Measurements from ENCODE around the gene SH3RF3. TPM values are rescaled to one million over a fixed set of nuclear protein-coding genes. Genes with fewer than 3 reads are reported as not detected.

Gene SH3RF3
- total and polyA plus RNA-seq, 10 of the 15 experiments (the other 5 are each of a cell fraction or from before 2014, with no cell fraction given), result 0.08 to 8.8 (median 2.3) TPM

GRCh38 chr2:109301746-109302145, 172.7 kb downstream of the SH3RF3 start:
- POLR2A ChIA-PET, result no interaction called here
- no peak for ATAC-seq
- H3K27me3 ChIP-seq (replicated peaks in 1 of 2; ENCODE audit: control insufficient read depth in 2 of 2, insufficient read depth in 2 of 2, low read length in 1 of 2), result no peaks in the 10 kb centered on the region
- BruUV-seq (replicated peaks), result no TSS peak
- no peaks in the 10 kb centered on the region for H3K4me1 ChIP-seq (ENCODE audit: control insufficient read depth, insufficient read depth, low read length)
- H3K9ac ChIP-seq (ENCODE audit: control insufficient read depth, insufficient read depth, low read length), result no peak overlapping the region
- 58% methylated on average over 6 of the region's 6 CpGs for WGBS (ENCODE audit: insufficient coverage, insufficient replicate concordance, low lambda C conversion rate, missing lambda C conversion rate)
- no peak for DNase-seq (ENCODE audit: low read depth, low spot score)
- intact Hi-C loops (cut with micrococcal nuclease; ENCODE audit: unreplicated experiment) (no loop called here), in situ Hi-C loops (cut with MboI) (no loop called here)
- H3K27ac ChIP-seq (ENCODE audit: control insufficient read depth, insufficient read depth), result no peak overlapping the region
- FAIRE-seq, result no peak
- no peak overlapping the region for H3K4me2 ChIP-seq (ENCODE audit: control insufficient read depth, insufficient read depth)
- CTCF ChIA-PET, result no interaction called here
- SMC1A ChIA-PET (ENCODE audit: uncharacterized antibody, unreplicated experiment), result no interaction called here
- RAD21 ChIA-PET (ENCODE audit: unreplicated experiment), result interaction anchor here (0.8 to 1.6 kb wide), 2 partner anchors 10 to 208 kb away, joined by 3 to 4 read pairs; no protein-coding TSS in a partner anchor
- H3K36me3 ChIP-seq (ENCODE audit: control insufficient read depth in 2 of 2, insufficient read depth in 2 of 2, low read length in 1 of 2), result no peaks in the 10 kb centered on the region
- no peaks in the 10 kb centered on the region for H3K79me2 ChIP-seq (ENCODE audit: control insufficient read depth, insufficient read depth, low read length)
- H2AFZ ChIP-seq (ENCODE audit: control insufficient read depth, low read depth, low read length), result no peak overlapping the region
- no peak overlapping the region for H3K4me3 ChIP-seq
- no peaks in the 10 kb centered on the region for H4K20me1 ChIP-seq (ENCODE audit: control insufficient read depth, insufficient read depth)
- no peaks in the 10 kb centered on the region for H3K9me3 ChIP-seq (replicated peaks; ENCODE audit: control insufficient read depth, insufficient read depth, low read length)
- TF ChIP-seq CBX3 (IDR thresholded peaks at IDR 0.05; ENCODE audit: borderline replicate concordance, low read depth) (no peak), POLR2AphosphoS2 (IDR thresholded peaks at IDR 0.05; ENCODE audit: low read depth, low read length) (no peak), LARP7 (IDR thresholded peaks at IDR 0.05) (no peak), SP1 (IDR thresholded peaks at IDR 0.05; ENCODE audit: low read depth, low read length) (no peak), ZZZ3 (IDR thresholded peaks at IDR 0.05; ENCODE audit: control insufficient read depth, insufficient read length, low read depth) (no peak), ZBED1 (IDR thresholded peaks at IDR 0.05; ENCODE audit: borderline replicate concordance) (no peak)

DNA sequence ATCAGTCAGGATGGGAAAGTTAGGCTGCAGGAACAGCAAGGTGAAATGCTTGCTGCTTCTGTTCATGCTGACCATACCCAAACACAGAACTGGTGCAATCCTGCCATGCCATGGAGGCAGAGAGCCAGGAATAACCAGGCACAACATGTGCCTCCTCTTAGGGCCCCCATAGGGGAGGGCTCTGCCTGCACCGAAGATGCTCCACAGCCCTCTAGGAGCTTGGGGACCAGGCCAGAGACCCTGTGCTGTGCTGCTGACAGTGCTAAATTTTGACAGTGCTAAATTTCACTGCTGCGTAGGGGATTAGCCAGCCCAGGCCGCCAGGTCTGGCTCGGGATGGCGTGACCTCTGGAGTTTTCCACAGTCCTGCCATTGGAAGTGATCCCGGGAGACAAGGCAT, 173.3 kb downstream of the SH3RF3 start:
- 35% methylated on average over 6 of the region's 6 CpGs for WGBS (ENCODE audit: insufficient coverage, insufficient replicate concordance, low lambda C conversion rate, missing lambda C conversion rate)
- in situ Hi-C loops (cut with MboI), result no loop called here
- intact Hi-C loops (cut with micrococcal nuclease; ENCODE audit: unreplicated experiment), result no loop called here
- Histone ChIP-seq H3K4me1 (ENCODE audit: control insufficient read depth, insufficient read depth, low read length) (no peaks in the 10 kb centered on the region), H3K9ac (ENCODE audit: control insufficient read depth, insufficient read depth, low read length) (no peak overlapping the region), H4K20me1 (ENCODE audit: control insufficient read depth, insufficient read depth) (no peaks in the 10 kb centered on the region), H3K27me3 (replicated peaks in 1 of 2; ENCODE audit: control insufficient read depth in 2 of 2, insufficient read depth in 2 of 2, low read length in 1 of 2) (no peaks in the 10 kb centered on the region), H3K27ac (ENCODE audit: control insufficient read depth, insufficient read depth) (no peak overlapping the region), H3K4me3 (no peak overlapping the region), H3K36me3 (ENCODE audit: control insufficient read depth in 2 of 2, insufficient read depth in 2 of 2, low read length in 1 of 2) (no peaks in the 10 kb centered on the region), H3K79me2 (ENCODE audit: control insufficient read depth, insufficient read depth, low read length) (no peaks in the 10 kb centered on the region), H3K9me3 (replicated peaks; ENCODE audit: control insufficient read depth, insufficient read depth, low read length) (no peaks in the 10 kb centered on the region), H3K4me2 (ENCODE audit: control insufficient read depth, insufficient read depth) (no peak overlapping the region), H2AFZ (ENCODE audit: control insufficient read depth, low read depth, low read length) (no peak overlapping the region)
- BruUV-seq (replicated peaks), result no TSS peak
- DNase-seq (ENCODE audit: low read depth, low spot score) (no peak), FAIRE-seq (no peak), ATAC-seq (no peak)
- ChIA-PET CTCF (no interaction called here), RAD21 (ENCODE audit: unreplicated experiment) (interaction anchor here (1.6 kb wide), 1 partner anchor 11 kb away, joined by 4 read pairs; no protein-coding TSS in a partner anchor), POLR2A (no interaction called here), SMC1A (ENCODE audit: uncharacterized antibody, unreplicated experiment) (no interaction called here)
- no peak for TF ChIP-seq TCF7 (IDR thresholded peaks at IDR 0.05; ENCODE audit: borderline replicate concordance)
- no peak for TF ChIP-seq SUZ12 (IDR thresholded peaks at IDR 0.05; ENCODE audit: unreplicated experiment)
- no peak for TF ChIP-seq ZSCAN29 (IDR thresholded peaks at IDR 0.05)
- no peak for TF ChIP-seq HCFC1 (IDR thresholded peaks at IDR 0.05; ENCODE audit: low read length)
- no peak for TF ChIP-seq SIX5 (IDR thresholded peaks at IDR 0.05; ENCODE audit: low read depth, low read length, severe bottlenecking)
- no peak for TF ChIP-seq KLF5 (IDR thresholded peaks at IDR 0.05; ENCODE audit: partially characterized antibody)
- TF ChIP-seq PAX8 (IDR thresholded peaks at IDR 0.05), result no peak
- TF ChIP-seq MYB (IDR thresholded peaks at IDR 0.05; ENCODE audit: borderline replicate concordance, low read depth, low read length), result no peak
- no peak for TF ChIP-seq SMAD5 (IDR thresholded peaks at IDR 0.05; ENCODE audit: low read depth)
- no peak for TF ChIP-seq STAT3 (IDR thresholded peaks at IDR 0.05; ENCODE audit: low read depth, low read length)
- TF ChIP-seq ZNF217 (IDR thresholded peaks at IDR 0.05), result no peak
- TF ChIP-seq NR2C1 (IDR thresholded peaks at IDR 0.05), result no peak
- TF ChIP-seq BCL3 (IDR thresholded peaks at IDR 0.05; ENCODE audit: borderline replicate concordance, insufficient read depth, low read depth, low read length, poor library complexity, severe bottlenecking), result no peak

Data from GM12878 (cell line).